Activated CD4-positive, alpha-beta T cell treated with anti-CD3 and anti-CD28 coated beads, Interleukin-2, amount 50 U/mL, for 16 hours (primary cell): Measurements from ENCODE around the gene PFDN2.
"Not testable (repeated sequence)": the region's sequence is repeated elsewhere in the genome, so short reads cannot be mapped to it uniquely, and the experiment has no call there.

Experiments used
- DNase-seq: peaks from one replicate; pipeline ENCODE4 v3.0.0-alpha.2; 2020

PFDN2 gene

DNA sequence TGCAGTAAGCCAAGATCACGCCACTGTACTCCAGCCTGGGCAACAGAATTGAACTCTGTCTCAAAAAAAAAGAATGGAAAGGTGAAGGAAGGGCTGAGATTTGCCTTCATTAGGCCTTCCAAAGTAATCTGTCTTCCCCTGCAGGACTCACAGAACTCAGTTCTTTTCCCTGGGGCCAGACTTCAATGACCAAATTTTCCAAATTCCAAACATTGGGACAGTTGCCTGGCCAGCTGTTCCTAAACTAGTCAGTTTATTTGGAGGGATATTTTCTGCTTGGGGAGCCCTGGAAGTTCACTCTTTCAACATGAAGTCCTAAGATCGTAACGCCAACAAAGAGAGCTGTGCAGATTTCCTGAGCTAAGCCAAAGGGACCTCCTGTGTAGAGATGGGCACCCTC, 20.0 kb upstream of the PFDN2 start:
- no peak for DNase-seq

DNA sequence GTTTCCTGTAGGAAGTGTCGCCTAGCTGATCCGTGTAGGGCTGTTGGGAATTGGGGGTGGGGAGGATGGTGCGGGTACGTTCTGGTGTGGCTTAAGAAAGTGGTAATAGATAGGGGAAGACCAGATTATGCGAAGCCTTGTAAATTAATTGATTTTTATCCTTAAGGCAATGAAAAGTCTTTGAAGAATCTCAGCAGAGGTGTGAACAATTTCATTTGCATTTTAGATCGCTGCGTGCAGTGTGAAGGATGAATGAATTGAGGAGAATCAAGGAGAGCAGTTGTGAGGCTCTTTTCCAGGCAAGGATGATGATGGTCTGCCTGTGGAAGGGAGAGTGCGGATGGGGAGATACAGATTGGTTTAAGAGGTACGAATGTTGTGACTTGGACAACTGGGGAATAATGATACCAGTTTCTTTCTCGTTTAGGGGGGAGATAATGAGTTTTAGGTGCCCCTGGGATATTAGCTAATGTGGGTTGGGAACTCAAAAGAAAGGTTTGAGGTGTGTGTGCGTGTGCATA, 15.4 kb upstream of the PFDN2 start:
- DNase-seq: no peak

DNA sequence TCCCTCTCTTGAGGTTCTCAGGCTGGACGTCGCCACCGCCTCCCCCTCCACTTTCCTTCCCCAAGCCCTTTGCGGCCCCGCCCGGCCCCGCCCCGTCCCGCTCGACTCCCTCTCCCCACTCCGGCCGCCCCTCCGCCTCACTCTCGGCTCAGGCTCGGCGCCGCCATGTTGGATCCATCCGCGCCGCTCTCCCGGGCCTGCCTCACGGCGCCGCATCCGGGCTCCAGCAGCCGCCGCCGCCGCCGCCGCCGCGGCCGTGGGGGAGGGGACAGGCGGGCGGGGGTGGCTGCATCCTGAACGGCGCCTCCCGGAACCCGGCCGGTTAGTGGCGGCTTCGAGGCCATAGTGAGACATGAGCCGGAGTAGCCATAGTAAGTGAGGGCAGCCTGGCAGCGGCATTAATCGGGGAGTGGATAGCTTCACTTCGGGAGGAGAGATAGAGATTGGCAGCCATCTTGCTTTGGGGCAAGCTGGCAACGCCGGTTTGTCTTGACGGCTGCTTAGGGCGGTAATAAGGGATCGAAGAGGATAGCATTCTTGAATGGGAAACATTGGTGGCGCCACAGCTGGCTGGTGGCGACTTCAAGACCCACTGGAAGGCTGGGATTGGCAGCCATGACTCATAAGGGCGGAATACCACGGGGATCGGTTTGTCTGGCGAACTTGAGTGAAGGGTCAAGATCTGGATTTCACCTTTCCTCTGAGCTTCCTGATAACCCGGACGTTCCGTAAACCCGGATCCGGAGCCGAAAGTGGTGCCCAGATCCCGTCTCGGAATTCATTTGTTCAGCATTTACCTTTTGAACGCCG, 14.8 kb upstream of the PFDN2 start, which contains the start of gene DEDD:
Gene DEDD (minus strand): TSS at position 258 of the 810 bp plus-strand sequence. CDS start 8,205 bp downstream, outside the sequence.
- DNase-seq: peak; percentile 96

DNA sequence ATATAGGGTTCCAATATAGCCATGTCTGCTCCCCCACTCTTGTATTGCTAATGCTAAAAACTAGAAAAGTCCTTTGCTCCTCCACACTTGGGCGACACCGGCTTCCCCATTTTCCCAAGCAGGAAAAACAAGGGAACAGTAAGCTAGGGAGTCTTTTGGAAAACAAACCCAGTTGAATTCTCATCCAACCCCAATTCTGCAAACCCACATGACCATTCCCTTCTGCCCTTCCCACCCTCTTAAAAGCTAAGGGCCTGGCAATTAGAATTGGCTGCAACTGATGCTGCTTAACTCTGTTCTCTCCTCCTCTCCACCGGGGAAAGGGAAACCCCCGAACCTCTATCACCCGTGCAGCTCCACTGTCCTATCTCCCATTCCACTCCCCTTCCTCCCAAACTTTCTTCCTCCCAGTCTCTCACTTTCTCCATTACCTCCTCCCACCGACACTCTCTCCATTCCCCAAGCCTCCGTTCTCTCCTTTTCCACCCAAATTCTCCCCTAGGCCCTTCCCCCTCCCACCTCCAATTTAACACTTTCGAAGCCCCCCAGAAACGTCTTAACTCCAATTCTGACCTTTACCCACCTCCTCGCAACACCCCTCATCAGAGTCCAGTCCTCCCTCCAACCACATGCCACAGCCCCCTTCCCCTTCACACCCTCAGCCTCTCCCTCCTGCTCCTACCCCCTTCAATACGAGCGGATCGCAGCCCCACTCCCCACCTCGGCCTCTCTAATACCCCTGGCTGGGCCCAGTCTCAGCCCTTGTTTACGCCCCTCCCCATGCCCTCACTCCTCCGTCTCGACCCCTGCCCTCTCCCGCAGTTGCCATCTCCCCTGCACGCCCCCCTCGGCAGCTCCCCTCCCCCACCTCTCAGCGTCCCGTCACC, 13.9 kb upstream of the PFDN2 start:
- no peak for DNase-seq

DNA sequence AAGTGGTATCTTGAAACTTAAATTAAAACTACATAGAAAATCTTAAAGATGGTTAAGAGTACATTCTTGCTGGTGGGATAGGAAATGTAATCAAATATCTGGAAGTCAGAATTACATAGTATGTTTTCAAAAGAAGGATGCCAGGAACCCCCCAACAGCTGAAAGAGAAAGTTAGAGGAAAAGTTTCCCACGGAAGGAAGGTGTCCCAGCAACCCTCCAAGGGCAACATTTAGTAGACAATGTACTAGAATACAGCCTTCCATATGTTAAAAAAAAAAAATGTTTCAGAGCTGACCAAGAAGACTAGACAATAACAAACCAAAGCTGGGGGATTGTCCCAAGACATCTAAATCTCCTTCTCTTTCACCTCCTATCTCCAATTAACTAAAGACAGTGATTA, 12.4 kb upstream of the PFDN2 start:
- DNase-seq: no peak

DNA sequence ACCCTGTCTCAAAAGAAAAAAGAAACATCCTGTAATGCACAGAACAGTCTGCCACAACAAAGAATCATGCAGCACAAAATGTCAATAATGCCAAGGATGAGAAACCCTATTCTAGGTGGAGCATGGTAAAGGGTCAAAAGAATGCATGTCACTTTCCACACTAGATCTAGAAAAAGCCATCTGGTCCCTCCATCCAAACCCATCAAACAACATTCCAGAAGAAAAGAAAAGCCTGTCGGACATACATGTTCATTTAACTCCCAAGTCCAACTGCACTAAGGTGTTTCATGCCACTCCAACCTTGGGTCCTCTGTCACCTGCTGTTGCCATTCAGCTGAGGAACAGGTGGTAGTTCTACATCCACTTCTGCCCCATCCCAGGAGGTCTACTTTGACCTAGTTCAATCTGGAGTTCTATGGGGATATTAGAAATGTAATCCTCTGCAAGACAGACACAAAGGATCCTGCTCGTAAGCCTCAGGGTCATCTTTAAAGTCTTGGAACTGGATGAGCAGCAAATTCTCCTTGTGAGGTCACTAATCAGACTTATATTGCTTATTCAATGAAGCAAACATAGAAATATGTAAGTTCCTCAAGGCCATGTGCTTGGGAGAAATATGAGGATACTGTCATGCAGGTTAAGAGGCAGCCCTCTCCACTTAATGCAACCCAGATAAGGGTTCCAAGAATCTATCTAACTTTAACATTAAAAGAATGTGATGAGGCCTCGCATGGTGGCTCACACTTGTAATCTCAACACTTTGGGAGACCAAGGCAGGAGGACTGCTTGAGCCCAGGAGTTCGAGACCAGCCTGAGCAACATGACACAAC, 11.0 kb upstream of the PFDN2 start:
- DNase-seq: no peak

DNA sequence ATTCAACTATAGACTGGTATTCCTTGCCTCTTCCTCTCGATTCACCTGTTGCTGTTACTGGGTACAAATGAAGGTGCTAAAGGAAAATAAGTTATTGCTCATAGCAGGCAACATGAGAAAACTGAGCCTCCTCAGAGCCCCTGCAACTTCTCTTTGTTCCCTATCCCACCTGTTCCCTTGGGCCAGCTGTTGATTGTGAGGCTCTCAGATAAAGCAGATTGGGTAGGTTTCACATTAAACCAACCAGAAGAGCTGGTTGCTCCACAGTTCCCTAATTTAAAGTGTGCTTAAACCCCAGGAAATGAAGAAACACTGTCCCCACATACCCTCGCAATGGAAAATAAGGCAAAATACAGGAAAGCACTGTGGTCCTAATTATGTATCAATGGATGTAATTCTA, 9.8 kb upstream of the PFDN2 start:
- no peak for DNase-seq

DNA sequence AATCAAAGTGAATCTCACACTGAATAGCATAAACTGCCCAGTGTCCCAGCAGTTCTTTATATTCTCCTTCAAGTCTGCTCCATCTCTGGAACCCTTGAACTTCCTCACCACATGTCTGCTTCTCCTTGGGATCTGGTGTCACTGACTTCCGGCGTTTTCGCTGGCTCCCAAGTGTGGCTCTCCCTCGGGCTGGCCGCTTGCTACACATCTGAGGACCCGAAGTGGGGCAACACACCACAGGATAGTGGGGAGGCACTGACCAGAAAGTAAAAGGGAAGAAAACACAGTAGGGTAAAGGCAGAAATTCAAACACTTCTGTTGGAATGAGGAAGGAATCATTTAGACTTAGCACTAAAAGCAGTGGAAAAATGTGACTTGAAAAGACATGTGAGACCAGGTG, 5.1 kb upstream of the PFDN2 start:
- no peak for DNase-seq

DNA sequence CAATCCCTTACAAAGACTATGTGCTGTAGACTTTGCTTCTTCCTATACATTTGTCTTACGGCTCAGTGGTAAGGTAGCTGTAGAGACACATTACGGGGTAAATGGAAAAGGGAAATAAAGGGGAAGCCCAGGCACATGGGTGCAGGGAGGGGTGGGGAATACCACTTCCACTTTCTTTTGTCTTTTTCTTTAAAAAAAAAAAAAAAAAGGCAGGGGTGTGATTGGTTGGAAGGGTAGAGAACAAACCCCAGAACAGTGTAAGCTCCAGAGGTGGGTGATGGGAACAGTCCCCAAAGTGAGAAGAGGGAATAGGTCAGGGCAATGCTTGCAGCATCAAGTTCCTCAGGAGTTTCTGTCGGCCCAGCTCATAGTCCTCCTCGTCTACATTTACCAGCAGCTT, 4.0 kb upstream of the PFDN2 start:
- DNase-seq: no peak

DNA sequence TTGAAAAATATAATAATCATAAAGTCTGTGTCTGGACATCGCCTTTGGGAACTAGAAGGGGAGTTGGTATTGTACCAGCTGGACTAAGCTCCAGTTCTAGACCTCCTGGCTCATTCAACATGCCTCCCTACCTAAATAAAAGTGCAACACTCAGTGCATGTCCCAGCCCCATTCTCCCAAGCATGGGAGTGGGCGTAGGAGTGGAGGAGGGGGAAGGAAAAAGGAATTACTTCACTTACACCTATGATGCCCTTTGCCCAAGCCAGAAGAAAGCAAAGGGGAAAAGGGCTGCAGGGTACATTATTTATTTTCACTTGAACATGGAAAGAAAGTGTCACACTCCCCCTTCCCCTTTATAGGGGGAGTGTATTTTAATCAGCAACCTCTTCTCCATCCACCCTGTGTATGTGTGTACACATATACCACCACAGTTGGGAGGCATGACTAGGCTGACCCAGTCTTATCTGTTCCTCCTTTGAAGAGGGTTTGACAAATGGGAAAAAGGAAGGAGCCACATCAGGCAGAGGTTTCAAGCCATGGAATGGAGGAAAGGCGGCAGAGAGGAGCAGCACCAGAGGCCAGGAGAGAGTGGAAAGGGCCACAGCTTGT, 3.3 kb upstream of the PFDN2 start:
- DNase-seq: no peak

DNA sequence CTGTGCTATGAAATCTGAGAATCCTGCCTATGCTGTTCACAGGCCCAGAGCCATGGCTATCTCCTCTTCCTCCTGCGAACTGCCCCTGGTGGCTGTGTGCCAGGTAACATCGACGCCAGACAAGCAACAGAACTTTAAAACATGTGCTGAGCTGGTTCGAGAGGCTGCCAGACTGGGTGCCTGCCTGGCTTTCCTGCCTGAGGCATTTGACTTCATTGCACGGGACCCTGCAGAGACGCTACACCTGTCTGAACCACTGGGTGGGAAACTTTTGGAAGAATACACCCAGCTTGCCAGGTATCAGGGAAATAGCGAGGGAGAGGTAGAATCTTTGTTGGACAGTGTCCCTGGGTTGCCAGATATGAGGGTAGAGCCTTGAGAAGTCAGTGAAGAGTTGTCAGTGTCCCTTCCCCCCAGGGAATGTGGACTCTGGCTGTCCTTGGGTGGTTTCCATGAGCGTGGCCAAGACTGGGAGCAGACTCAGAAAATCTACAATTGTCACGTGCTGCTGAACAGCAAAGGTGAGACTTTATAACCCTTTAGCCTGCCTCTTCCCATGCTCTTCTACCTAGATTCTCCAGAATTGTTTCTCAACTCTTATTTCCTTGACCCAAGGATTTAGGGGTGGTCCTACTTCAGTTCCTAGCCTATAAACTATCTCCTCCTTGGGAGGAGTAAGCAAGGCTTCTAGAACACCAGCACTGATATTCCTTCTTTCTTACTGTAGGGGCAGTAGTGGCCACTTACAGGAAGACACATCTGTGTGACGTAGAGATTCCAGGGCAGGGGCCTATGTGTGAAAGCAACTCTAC, 1.5 kb upstream of the PFDN2 start:
- peak; percentile 80 for DNase-seq

DNA sequence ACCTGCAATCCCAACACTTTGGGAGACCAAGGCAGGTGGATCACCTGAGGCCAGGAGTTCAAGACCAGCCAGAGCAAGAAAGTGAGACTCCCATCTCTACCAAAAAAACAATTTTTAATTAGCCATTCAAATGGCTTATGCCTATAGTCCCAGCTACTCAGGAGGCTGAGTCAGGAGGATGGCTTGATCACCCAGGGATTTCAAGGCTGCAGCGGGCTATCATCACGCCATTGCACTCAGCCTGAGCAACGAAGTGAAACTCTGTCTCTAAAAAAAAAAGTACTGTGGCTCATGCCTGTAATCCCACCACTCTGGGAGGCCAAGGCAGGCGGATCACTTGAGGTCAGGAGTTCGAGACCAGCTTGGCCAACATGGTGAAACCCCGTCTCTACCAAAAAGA, 1.9 kb downstream of the PFDN2 start:
- DNase-seq: not testable (repeated sequence)

DNA sequence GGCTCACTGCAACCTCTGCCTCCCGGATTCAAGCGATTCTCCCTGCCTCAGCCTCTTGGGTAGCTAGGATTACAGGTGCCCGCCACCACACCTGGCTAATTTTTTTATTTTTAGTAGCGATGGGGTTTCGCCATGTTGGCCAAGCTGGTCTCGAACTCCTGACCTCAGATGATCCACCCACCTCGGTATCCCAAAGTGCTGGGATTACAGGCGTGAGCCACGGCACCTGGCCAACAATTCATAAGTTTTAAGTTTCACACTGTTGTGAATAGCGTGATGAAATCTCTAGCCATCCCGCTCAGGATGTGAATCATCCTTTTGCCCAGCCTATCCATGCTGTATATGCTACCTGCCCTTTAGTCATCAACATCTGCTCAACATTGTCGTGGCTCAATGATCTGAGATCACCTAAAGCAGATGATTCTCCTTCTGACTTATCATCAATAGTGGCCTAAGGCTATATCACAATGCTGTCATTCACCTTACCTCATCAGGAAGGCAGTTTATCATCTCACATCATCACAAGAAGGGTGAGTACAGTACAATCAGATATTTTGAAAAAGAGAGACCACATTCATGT, 2.6 kb downstream of the PFDN2 start:
- peak; percentile 82 for DNase-seq

DNA sequence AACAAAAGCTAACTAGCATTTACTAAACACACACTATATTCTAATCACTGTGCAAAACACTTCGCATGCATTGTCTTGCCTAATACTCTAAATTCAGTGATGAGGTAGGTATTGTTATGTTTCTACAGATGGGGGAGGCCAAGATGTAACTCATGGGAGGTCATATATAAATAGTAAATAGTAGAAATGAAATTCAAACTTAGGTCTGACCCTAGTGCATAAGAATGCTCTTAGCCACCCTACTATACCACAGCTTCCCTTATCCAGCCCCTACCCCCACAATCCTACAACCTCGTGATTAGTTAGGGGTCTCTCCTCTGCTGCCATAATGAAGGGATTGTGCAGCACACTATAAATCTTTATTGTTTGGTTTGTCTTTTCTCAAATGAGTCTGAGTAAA, 3.3 kb downstream of the PFDN2 start:
- DNase-seq: no peak

DNA sequence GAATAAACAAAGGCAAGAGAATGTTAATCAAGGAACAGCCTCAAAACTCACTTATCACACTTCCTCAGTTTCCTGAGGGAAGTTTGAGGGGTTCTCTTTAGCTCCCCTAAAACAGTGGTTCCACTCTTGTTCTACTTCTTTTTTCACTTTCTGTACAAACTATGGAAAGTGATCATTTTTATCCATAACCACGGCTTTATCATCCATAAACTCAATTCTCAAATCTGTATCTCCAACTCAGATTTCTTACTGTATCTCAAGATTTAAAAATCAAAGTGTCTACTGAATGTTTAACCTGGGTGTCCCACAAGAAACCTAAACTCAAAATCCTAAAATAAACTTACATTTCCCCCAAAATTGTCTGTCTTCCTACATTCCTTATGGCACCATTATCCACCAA, 3.9 kb downstream of the PFDN2 start:
- DNase-seq: no peak

DNA sequence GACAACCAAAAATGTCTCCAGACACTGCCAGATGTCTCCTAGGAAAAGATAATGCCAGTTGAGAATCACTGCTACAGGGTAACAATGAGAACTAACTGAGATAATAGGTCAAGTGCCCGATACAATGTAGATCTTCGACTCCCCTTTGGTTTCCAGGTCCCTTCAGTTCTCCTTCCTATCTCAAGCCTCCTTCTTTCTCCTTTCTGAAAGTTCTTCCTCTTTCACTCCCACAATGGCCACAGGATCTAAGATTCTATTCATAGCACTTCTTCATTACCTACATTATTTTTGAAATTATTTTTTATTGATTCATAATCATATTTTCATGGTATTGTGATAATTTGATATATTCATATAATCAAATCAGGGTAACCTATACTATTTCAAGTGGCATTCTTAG, 6.3 kb downstream of the PFDN2 start:
- no peak for DNase-seq

DNA sequence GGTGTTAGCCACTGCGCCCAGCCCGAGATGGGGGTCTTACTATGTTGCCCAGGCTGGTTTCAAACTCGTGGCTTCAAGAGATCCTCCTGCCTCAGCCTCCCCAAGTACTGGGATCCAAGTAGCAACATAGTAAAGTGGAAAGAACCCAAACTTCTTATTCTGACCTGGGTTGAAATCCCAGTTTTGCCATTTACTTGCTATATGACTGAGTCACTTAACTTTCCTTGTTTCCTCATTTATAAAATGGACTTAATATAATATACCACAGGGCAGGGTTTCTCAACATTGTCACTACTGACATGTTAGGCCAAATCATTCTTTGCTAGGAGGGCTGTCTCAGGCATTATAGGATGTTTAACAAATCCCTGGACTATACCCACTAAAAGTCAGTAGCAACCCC, 6.7 kb downstream of the PFDN2 start:
- DNase-seq: no peak

DNA sequence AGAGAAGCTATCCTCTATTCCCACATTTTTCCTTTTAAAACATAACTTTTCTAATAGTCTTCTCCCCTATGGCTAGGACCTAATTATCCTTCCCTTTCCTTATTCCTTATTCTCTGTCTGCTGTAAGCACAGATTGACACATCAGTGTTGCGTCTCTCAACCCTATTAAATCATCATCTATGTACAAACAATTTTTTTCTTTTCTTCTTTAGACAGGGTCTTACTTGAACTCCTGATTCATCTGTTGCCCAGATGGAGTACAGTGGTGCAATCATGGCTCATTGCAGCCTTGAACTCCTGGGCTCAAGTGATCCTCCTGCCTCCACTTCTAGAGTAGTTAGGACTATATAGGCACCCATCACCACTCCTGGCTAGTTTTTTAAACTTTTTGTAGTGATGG, 11.4 kb downstream of the PFDN2 start:
- no peak for DNase-seq

DNA sequence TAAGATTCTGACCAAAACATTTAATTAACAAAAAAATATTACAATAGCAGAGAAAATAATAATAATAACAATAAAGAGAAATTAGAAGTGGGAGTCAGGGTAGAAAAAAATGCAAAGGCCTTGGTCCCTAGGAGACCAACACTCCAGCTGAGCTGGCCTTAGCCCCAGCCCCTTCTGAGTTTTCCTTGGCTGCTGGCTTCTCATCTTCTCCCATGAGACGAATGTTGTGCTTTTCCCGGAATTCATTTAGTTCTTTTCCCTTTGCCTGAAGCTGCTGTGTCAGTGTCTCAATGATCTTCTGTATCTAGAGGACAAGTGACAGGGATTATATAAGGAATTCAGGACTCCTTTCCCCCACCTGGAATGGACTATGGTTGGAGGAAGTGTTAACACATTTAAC, 17.3 kb downstream of the PFDN2 start:
- DNase-seq: no peak

DNA sequence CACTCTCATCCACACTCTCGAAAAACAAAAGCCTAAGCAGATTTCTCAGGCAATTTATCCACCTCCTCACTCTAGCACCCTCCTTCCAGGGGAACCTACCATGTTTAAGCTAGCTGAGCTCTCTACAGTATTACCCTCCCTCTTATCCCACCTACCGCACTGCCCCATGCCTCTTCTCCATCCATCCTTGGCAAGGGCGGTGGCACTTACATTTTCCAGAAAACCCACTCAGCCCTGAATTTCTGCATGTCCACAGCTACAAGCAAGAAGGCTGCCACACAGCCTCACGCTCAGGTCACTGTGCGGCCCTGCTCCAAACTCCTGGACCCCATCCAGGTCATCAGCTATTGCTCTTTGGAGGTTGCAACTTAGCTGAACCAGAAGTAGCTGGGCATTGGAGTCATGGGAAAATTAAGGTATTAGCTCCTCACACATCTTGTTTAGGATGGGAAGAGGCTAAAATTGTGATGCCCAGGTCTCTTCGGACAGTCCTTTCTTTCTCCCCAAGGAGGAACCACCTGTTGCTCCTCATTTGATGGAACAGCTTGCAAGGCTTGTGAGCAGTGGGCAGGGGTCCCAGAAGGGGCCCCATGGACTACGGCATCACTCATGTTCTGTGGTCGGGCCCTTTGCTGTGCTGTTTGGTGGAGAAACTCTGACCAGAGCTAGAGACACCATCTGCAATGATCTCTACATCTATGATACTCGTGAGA, 18.6 kb downstream of the PFDN2 start:
- DNase-seq: no peak
